ENCODE measurements around the gene HTRA3. TPM values are rescaled to one million over a fixed set of nuclear protein-coding genes. Genes with fewer than 3 reads are reported as not detected.

HTRA3 gene
- total RNA-seq, 4 donors from 2014 or later = 3.3 to 22.5 (median 10.3) TPM

GRCh38 chr4:8266088-8266487 is 3.5 kb upstream of the HTRA3 start:
- Histone ChIP-seq H3K4me1 (peaks cover 22% of the 10 kb centered on the region), H3K27me3 (peaks cover 24% of the 10 kb centered on the region), H3K4me3 (no peak overlapping the region), H3K9me3 (no peaks in the 10 kb centered on the region), H3K36me3 (no peaks in the 10 kb centered on the region), H3K27ac (no peak overlapping the region)
- TF ChIP-seq POLR2A (IDR thresholded peaks at IDR 0.05) (no peak), POLR2AphosphoS5 (IDR thresholded peaks at IDR 0.05) (no peak), CTCF (IDR thresholded peaks at IDR 0.05) (no peak), EP300 (IDR thresholded peaks at IDR 0.05) (no peak)
- no peak for DNase-seq (ENCODE audit: low spot score in 2 of 2)
- WGBS = 94% methylated on average over 6 of the region's 6 CpGs

GRCh38 chr4:8266508-8266907 is 3.0 kb upstream of the HTRA3 start:
- H3K4me1 ChIP-seq = peaks cover 22% of the 10 kb centered on the region
- DNase-seq (ENCODE audit: low spot score in 2 of 2) = no peak
- no peak overlapping the region for H3K4me3 ChIP-seq
- no peaks in the 10 kb centered on the region for H3K36me3 ChIP-seq
- no peak overlapping the region for H3K27ac ChIP-seq
- H3K27me3 ChIP-seq = peaks cover 25% of the 10 kb centered on the region
- TF ChIP-seq CTCF (IDR thresholded peaks at IDR 0.05) (no peak), EP300 (IDR thresholded peaks at IDR 0.05) (no peak), POLR2A (IDR thresholded peaks at IDR 0.05) (no peak), POLR2AphosphoS5 (IDR thresholded peaks at IDR 0.05) (no peak)
- WGBS = 85% methylated on average over 5 of the region's 8 CpGs
- no peaks in the 10 kb centered on the region for H3K9me3 ChIP-seq

- no peaks in the 10 kb centered on the region for H3K36me3 ChIP-seq
- no peak overlapping the region for H3K4me3 ChIP-seq
- H3K4me1 ChIP-seq = peaks cover 22% of the 10 kb centered on the region
- peak in 1 of 2 donors; percentile 89 for DNase-seq (ENCODE audit: low spot score in 2 of 2)
- TF ChIP-seq EP300 (IDR thresholded peaks at IDR 0.05) = no peak
- peak; percentile 16 to 68 for TF ChIP-seq CTCF (IDR thresholded peaks at IDR 0.05)
- H3K27ac ChIP-seq = no peak overlapping the region
- H3K27me3 ChIP-seq = peaks cover 25% of the 10 kb centered on the region
- WGBS = 39% methylated on average over 12 of the region's 13 CpGs
- H3K9me3 ChIP-seq = no peaks in the 10 kb centered on the region
Measured at GRCh38 chr4:8267077-8267476, 2.5 kb upstream of the HTRA3 start.

- Histone ChIP-seq H3K36me3 (no peaks in the 10 kb centered on the region), H3K27me3 (peaks cover 25% of the 10 kb centered on the region), H3K4me1 (peaks cover 29% of the 10 kb centered on the region), H3K4me3 (no peak overlapping the region), H3K27ac (no peak overlapping the region), H3K9me3 (no peaks in the 10 kb centered on the region)
- TF ChIP-seq POLR2A (IDR thresholded peaks at IDR 0.05) = no peak
- TF ChIP-seq CTCF (IDR thresholded peaks at IDR 0.05) = no peak
- no peak for TF ChIP-seq EP300 (IDR thresholded peaks at IDR 0.05)
- no peak for TF ChIP-seq POLR2AphosphoS5 (IDR thresholded peaks at IDR 0.05)
- WGBS = 94% methylated on average over 7 of the region's 7 CpGs
- DNase-seq (ENCODE audit: low spot score in 2 of 2) = no peak
Measured at GRCh38 chr4:8268211-8268610, 1.3 kb upstream of the HTRA3 start.

GRCh38 chr4:8268901-8269534 is 536 bp upstream of the HTRA3 start:
- no peak for DNase-seq (ENCODE audit: low spot score in 2 of 2)
- 88% methylated on average over 20 of the region's 25 CpGs for WGBS
- peaks cover 25% of the 10 kb centered on the region for H3K27me3 ChIP-seq
- no peak for TF ChIP-seq POLR2AphosphoS5 (IDR thresholded peaks at IDR 0.05)
- H3K4me1 ChIP-seq = peaks cover 31% of the 10 kb centered on the region
- H3K27ac ChIP-seq = peak overlapping the region; percentile 57
- H3K9me3 ChIP-seq = no peaks in the 10 kb centered on the region
- H3K4me3 ChIP-seq = peak overlapping the region; percentile 57
- H3K36me3 ChIP-seq = no peaks in the 10 kb centered on the region

GRCh38 chr4:8270418-8270771 is 841 bp downstream of the HTRA3 start:
- Histone ChIP-seq H3K4me1 (peaks cover 42% of the 10 kb centered on the region), H3K27ac (peak overlapping the region; percentile 57)

More at GRCh38 chr4:8270418-8270771, 841 bp downstream of the HTRA3 start:
- 43% methylated on average over 10 of the region's 11 CpGs for WGBS
- Histone ChIP-seq H3K27me3 (peaks cover 25% of the 10 kb centered on the region), H3K36me3 (no peaks in the 10 kb centered on the region), H3K4me3 (peak overlapping the region; percentile 57), H3K9me3 (no peaks in the 10 kb centered on the region)
- no peak for DNase-seq (ENCODE audit: low spot score in 2 of 2)
- no peak for TF ChIP-seq EP300 (IDR thresholded peaks at IDR 0.05)
- TF ChIP-seq POLR2A (IDR thresholded peaks at IDR 0.05) = no peak
- no peak for TF ChIP-seq POLR2AphosphoS5 (IDR thresholded peaks at IDR 0.05)
- TF ChIP-seq CTCF (IDR thresholded peaks at IDR 0.05) = no peak

Measured in suprapubic skin (tissue), 4 donors.